AG04450 (cell line): ENCODE data around the gene TMTC3. TPM values are rescaled to one million over a fixed set of nuclear protein-coding genes. Genes with fewer than 3 reads are reported as not detected.

Experiments
- CTCF ChIA-PET: fragments of 300-600, 350-600 bp; formaldehyde crosslinking; extraction: SDS; loops from one replicate; lab custom pipeline; 2022; ENCODE audit warnings: antibody characterized with exemption, inconsistent platforms; lab: Charles Lee
- POLR2A ChIA-PET: fragments of 350-600 bp; formaldehyde crosslinking; extraction: SDS; loops from one replicate; lab custom pipeline; 2021; ENCODE audit warnings: antibody characterized with exemption, inconsistent platforms; lab: Yijun Ruan, JAX
- DNase-seq: peaks from one replicate; pipeline ENCODE4 v3.0.0-alpha.2; 2011; ENCODE audit warnings: low read depth, low spot score
- H3K27ac ChIP-seq: one replicate; pipeline ENCODE4 v1.5.1; 2012; ENCODE audit warnings: low read depth, low read length, control low read depth
- H3K27me3 ChIP-seq: one replicate; pipeline ENCODE4 v1.6.0; 2012; ENCODE audit warnings: low read length; ENCODE audit not compliant: control insufficient read depth, insufficient read depth
- H3K4me3 ChIP-seq: 2 replicates; pipeline ENCODE4 v1.5.1; 2011; ENCODE audit warnings: mild to moderate bottlenecking, low read depth, low read length, control low read depth
- H3K9me3 ChIP-seq: 2 replicates; pipeline ENCODE4 v1.5.1; 2012; ENCODE audit warnings: low read length; ENCODE audit not compliant: control insufficient read depth, insufficient read depth
- CTCF ChIP-seq: IDR thresholded peaks from 2 replicates; pipeline ENCODE4 v1.5.1; 2011; ENCODE audit warnings: low read depth, low read length, control low read depth, inconsistent platforms
- polyA plus RNA-seq: library from polyadenylated mRNA; depleted of rRNA; stranded (reverse); fragments of >200 nt; gene quantifications from 2 replicates; pipeline ENCODE4 v1.2.3, GENCODE V29; 2011

Gene TMTC3
- polyA plus RNA-seq, 1 experiment = 29.3 TPM

GRCh38 chr12:88111074-88111652 lies 30.9 kb upstream of the TMTC3 start:
- TF ChIP-seq CTCF = peak; percentile 38; the same call in 1 of the 2 replicates
- ChIA-PET CTCF (interaction anchor here (1.0 kb wide), 1 partner anchor 12 kb away, joined by 3 read pairs; no protein-coding TSS in a partner anchor), POLR2A (no interaction called here)
- DNase-seq = no peak
- no peak overlapping the region for H3K4me3 ChIP-seq
- no peaks in the 10 kb centered on the region for H3K9me3 ChIP-seq
- no peaks in the 10 kb centered on the region for H3K27me3 ChIP-seq
- H3K27ac ChIP-seq = no peak overlapping the region

- POLR2A ChIA-PET = no interaction called here
- no peaks in the 10 kb centered on the region for H3K9me3 ChIP-seq
- no peak overlapping the region for H3K4me3 ChIP-seq
- DNase-seq = no peak
- CTCF ChIA-PET = no interaction called here
- H3K27ac ChIP-seq = no peak overlapping the region
- no peaks in the 10 kb centered on the region for H3K27me3 ChIP-seq
- no peak for TF ChIP-seq CTCF
These were observed 28.2 kb upstream of the TMTC3 start for GRCh38 chr12:88113871-88114270.

- DNase-seq = no peak
- no peaks in the 10 kb centered on the region for H3K27me3 ChIP-seq
- TF ChIP-seq CTCF = no peak
- no peaks in the 10 kb centered on the region for H3K9me3 ChIP-seq
- no peak overlapping the region for H3K4me3 ChIP-seq
- H3K27ac ChIP-seq = no peak overlapping the region
- ChIA-PET CTCF (no interaction called here), POLR2A (no interaction called here)
These were observed 19.4 kb upstream of the TMTC3 start for GRCh38 chr12:88122666-88123065.

GRCh38 chr12:88127099-88127498 lies 15.0 kb upstream of the TMTC3 start:
- H3K27me3 ChIP-seq = no peaks in the 10 kb centered on the region
- TF ChIP-seq CTCF = no peak
- ChIA-PET POLR2A (no interaction called here), CTCF (no interaction called here)
- no peak overlapping the region for H3K4me3 ChIP-seq
- no peak for DNase-seq
- H3K9me3 ChIP-seq = no peaks in the 10 kb centered on the region
- H3K27ac ChIP-seq = no peak overlapping the region

GRCh38 chr12:88127855-88128254 lies 14.3 kb upstream of the TMTC3 start:
- Histone ChIP-seq H3K27ac (no peak overlapping the region), H3K27me3 (no peaks in the 10 kb centered on the region), H3K4me3 (no peak overlapping the region), H3K9me3 (no peaks in the 10 kb centered on the region)
- CTCF ChIA-PET = no interaction called here
- POLR2A ChIA-PET = no interaction called here
- TF ChIP-seq CTCF = no peak
- no peak for DNase-seq
